K562 (cell line): ENCODE measurements around the gene SMOC2. TPM values are rescaled to one million over a fixed set of nuclear protein-coding genes. Genes with fewer than 3 reads are reported as not detected.

Experiments
- ATAC-seq: fragments of 200-7000 bp; cut with Tn5 transposase; 3 replicates; pipeline ENCODE4 v1.9.1; 2020; ENCODE audit warnings: moderate library complexity
- BruUV-seq: library from RNA; stranded (reverse); fragments of 400-500 nt; replicated peaks from 2 replicates; lab custom pipeline; 2021; lab: Mats Ljungman, UMichigan
- CTCF ChIA-PET: fragments of 300-600 bp; formaldehyde crosslinking; extraction: SDS; loops from one replicate; lab custom pipeline; 2021; ENCODE audit warnings: low intra/inter-chr PET ratio; lab: Yijun Ruan, JAX
- POLR2A ChIA-PET: fragments of 300-600, 350-650 bp; sonication (Branson Sonifier 250); formaldehyde crosslinking; extraction: SDS; loops from one replicate; lab custom pipeline; 2021; ENCODE audit warnings: antibody characterized with exemption, inconsistent platforms; lab: Yijun Ruan, JAX
- DNase-seq, 4 experiments: peaks; one replicate each; pipeline versions ENCODE4 v3.0.0 to v3.0.0-alpha.2; 2011 to 2018; ENCODE audit warnings: low spot score in 3 of 4, mixed read lengths in 3 of 4; ENCODE audit errors: extremely low read depth in 1 of 4
- FAIRE-seq: peaks from 2 replicates; lab custom pipeline; 2011; peaks lifted over from hg19 to GRCh38; lab: Jason Lieb, UNC
- H2AFZ ChIP-seq: 2 replicates; pipeline ENCODE4 v1.6.0; 2011; ENCODE audit warnings: low read depth, low read length, control low read depth, inconsistent platforms
- H3K27ac ChIP-seq: fragments of 200-600 bp; 3 replicates; pipeline ENCODE4 v1.8.0; 2011; ENCODE audit warnings: low read depth, mild to moderate bottlenecking, control low read depth, inconsistent platforms, low read length, moderate library complexity, mixed read lengths; ENCODE audit errors: extremely low read depth
- H3K27me3 ChIP-seq, 2 experiments: fragments of 300-600 bp in 1 of 2; 2 replicates in 1 of 2; 3 replicates in 1 of 2; pipeline versions ENCODE4 v1.6.0 to v1.8.0; 2011; ENCODE audit warnings: inconsistent platforms in 2 of 2, low read length in 2 of 2, mild to moderate bottlenecking in 1 of 2, mixed read lengths in 1 of 2, moderate library complexity in 1 of 2; ENCODE audit not compliant: control insufficient read depth in 2 of 2, insufficient read depth in 2 of 2
- H3K36me3 ChIP-seq: fragments of 300-600 bp; 3 replicates; pipeline ENCODE4 v1.8.0; 2011; ENCODE audit warnings: mild to moderate bottlenecking, low read length, inconsistent platforms; ENCODE audit not compliant: control insufficient read depth, insufficient read depth
- H3K4me1 ChIP-seq, 2 experiments: fragments of 200-600 bp in 1 of 2; replicated peaks in 1 of 2; 2 replicates in 1 of 2; 3 replicates in 1 of 2; pipeline versions ENCODE4 v1.5.1 to v1.8.0; 2011; ENCODE audit warnings: inconsistent platforms in 2 of 2, low read length in 2 of 2, mild to moderate bottlenecking in 1 of 2, mixed read lengths in 1 of 2, moderate library complexity in 1 of 2; ENCODE audit not compliant: control insufficient read depth in 2 of 2, insufficient read depth in 2 of 2
- H3K4me2 ChIP-seq: 2 replicates; pipeline ENCODE4 v1.6.1; 2011; ENCODE audit warnings: low read length, control low read depth, inconsistent platforms, mixed read lengths; ENCODE audit not compliant: insufficient read depth
- H3K4me3 ChIP-seq: fragments of 200-600 bp; sonication (generic), shearing (Covaris generic); 2 replicates; pipeline ENCODE4 v1.5.1; 2016; ENCODE audit warnings: control low read depth, inconsistent platforms
- H3K79me2 ChIP-seq: fragments of 200-600 bp; 3 replicates; pipeline ENCODE4 v1.8.0; 2011; ENCODE audit warnings: low read length, inconsistent platforms; ENCODE audit not compliant: control insufficient read depth, insufficient read depth
- H3K9ac ChIP-seq, 2 experiments: 2 replicates each; pipeline versions ENCODE4 v1.6.0 to v1.6.1; 2011; ENCODE audit warnings: low read depth in 2 of 2, low read length in 2 of 2, control low read depth in 1 of 2, inconsistent platforms in 1 of 2, mild to moderate bottlenecking in 1 of 2, mixed read lengths in 1 of 2; ENCODE audit not compliant: insufficient read depth in 1 of 2
- H3K9me1 ChIP-seq: one replicate; pipeline ENCODE4 v1.6.0; 2011; ENCODE audit warnings: inconsistent platforms, mild to moderate bottlenecking, low read length, moderate library complexity; ENCODE audit not compliant: control insufficient read depth, insufficient read depth
- H3K9me3 ChIP-seq: replicated peaks from 2 replicates; pipeline ENCODE4 v1.5.1; 2011; ENCODE audit warnings: low read depth, low read length, inconsistent platforms; ENCODE audit not compliant: control insufficient read depth, insufficient read depth
- H4K20me1 ChIP-seq: replicated peaks from 2 replicates; pipeline ENCODE4 v1.6.1; 2011; ENCODE audit warnings: low read length, inconsistent platforms, mixed read lengths; ENCODE audit not compliant: control insufficient read depth, insufficient read depth
- ARID3B ChIP-seq: fragments of 250-450 bp; sonication (Bioruptor Pico); IDR thresholded peaks from 2 replicates; pipeline ENCODE4 v1.4.0; 2020; ENCODE audit warnings: borderline replicate concordance
- ASH1L ChIP-seq: fragments of 450-650 bp; IDR thresholded peaks from 2 replicates; pipeline ENCODE4 v1.6.1; 2018; ENCODE audit warnings: borderline replicate concordance, mild to moderate bottlenecking, low read depth; ENCODE audit not compliant: partially characterized antibody
- WGBS: fragments of 100-300 bp; shearing (Covaris generic); methylation state at CpG from one replicate; pipeline ENCODE4 v1.1.6; 2016; ENCODE audit warnings: low coverage, mixed read lengths; ENCODE audit not compliant: insufficient coverage; ENCODE audit errors: missing lambda C conversion rate; 5-methylcytosine and 5-hydroxymethylcytosine counted together
- in situ Hi-C: fragments of 300-500 bp; cut with MboI; formaldehyde crosslinking; loops from 4 replicates; pipeline ENCODE4 v1.15.0; 2018; ENCODE audit warnings: inconsistent platforms, mixed read lengths
- intact Hi-C: fragments of 100-400 bp; cut with micrococcal nuclease; formaldehyde crosslinking; loops from 2 replicates; pipeline ENCODE4 v1.14.2; 2022
- polyA plus RNA-seq, 8 experiments: library from polyadenylated mRNA; depleted of rRNA in 4 of 8; stranded (reverse) in 5 of 8; unstranded in 3 of 8; fragments of >200 nt; fragmentation: Nextera tagmentation in 2 of 8; fragmentation: Illumina TruSeq in 1 of 8; extraction: Ambion mirVana in 2 of 8; extraction: Trizol in 1 of 8; gene quantifications; 2 replicates each; pipeline versions ENCODE4 v1.2.1 to v1.2.3, GENCODE V29; 2011 to 2014; ENCODE audit warnings: inconsistent platforms in 1 of 8, missing spikeins in 1 of 8
- total RNA-seq, 7 experiments: library from RNA; depleted of rRNA in 6 of 7; stranded (reverse); fragments of >200 nt in 6 of 7; fragmentation: Illumina TruSeq in 2 of 7; extraction: Trizol in 2 of 7; gene quantifications; 2 replicates each; pipeline versions ENCODE4 v1.2.1 to v1.2.3, GENCODE V29; 2011 to 2021; ENCODE audit warnings: low replicate concordance in 1 of 7

SMOC2 gene
- total and polyA plus RNA-seq, 9 of the 15 experiments (the other 6 are each of a cell fraction or from before 2014, with no cell fraction given) = 0.45 to 2.3 (median 1.1) TPM

DNA sequence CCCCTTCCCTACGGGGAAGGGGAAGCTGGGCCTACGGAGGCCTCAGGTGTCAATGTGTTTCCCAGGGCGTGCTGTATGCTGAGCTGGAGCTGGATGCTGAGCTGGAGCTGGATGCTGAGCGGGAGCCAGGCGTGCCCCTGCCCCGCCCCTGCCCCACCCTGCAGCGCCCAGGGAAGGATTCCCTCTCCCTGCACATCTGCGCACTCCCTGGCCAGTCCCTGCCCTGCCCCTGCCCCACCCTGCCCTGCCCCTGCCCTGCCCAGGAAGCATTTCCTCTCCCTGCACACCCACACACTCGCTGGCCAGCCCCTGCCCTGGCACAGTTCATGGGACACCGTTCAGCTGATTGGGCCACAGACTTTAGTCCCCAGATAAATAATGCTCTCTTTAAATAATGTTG is 196.8 kb downstream of the SMOC2 start:
- no TSS peak for BruUV-seq
- H3K36me3 ChIP-seq = no peaks in the 10 kb centered on the region
- H2AFZ ChIP-seq = no peak overlapping the region
- H3K27ac ChIP-seq = no peak overlapping the region
- no peaks in the 10 kb centered on the region for H3K9me3 ChIP-seq
- ATAC-seq = no peak
- in situ Hi-C loops = loop anchor here (10.0 kb wide), 1 partner anchor 1893 kb away; no protein-coding TSS in a partner anchor
- no peak overlapping the region for H3K9ac ChIP-seq
- 13% methylated on average over 7 of the region's 10 CpGs for WGBS
- POLR2A ChIA-PET = interaction anchor here (0.7 to 1.0 kb wide), 2 partner anchors 11 to 378 kb away, joined by 3 to 4 read pairs; no protein-coding TSS in a partner anchor
- H3K4me1 ChIP-seq = no peaks in the 10 kb centered on the region
- H4K20me1 ChIP-seq = no peaks in the 10 kb centered on the region
- H3K79me2 ChIP-seq = no peaks in the 10 kb centered on the region
- DNase-seq = no peak
- no peak overlapping the region for H3K4me2 ChIP-seq
- H3K4me3 ChIP-seq = no peak overlapping the region
- no peak for FAIRE-seq
- intact Hi-C loops = no loop called here
- TF ChIP-seq ASH1L = no peak
- TF ChIP-seq ARID3B (CRISPR knock-in tag) = no peak
- H3K9me1 ChIP-seq = no peaks in the 10 kb centered on the region
- CTCF ChIA-PET = no interaction called here
- peaks cover 0 to 20% of the 10 kb centered on the region in 2 experiments; a peak in 3 of 5 replicates for H3K27me3 ChIP-seq
